DND-41 (cell line): ENCODE data around the gene FRAT1.

Experiments used
- CTCF ChIP-seq: IDR thresholded peaks from 2 replicates; pipeline ENCODE4 v1.5.1; 2012; ENCODE audit warnings: borderline replicate concordance, low read length, moderate library complexity, mild to moderate bottlenecking; ENCODE audit not compliant: poor library complexity, severe bottlenecking; ENCODE audit errors: extremely low read depth
- EZH2 ChIP-seq: IDR thresholded peaks from 3 replicates; pipeline ENCODE4 v1.6.1; 2012; ENCODE audit warnings: borderline replicate concordance, low read depth, mild to moderate bottlenecking, moderate library complexity, low read length, inconsistent platforms; ENCODE audit not compliant: severe bottlenecking

- no peak for TF ChIP-seq CTCF
- TF ChIP-seq EZH2: no peak
Observed at GRCh38 chr10:97314671-97315070, 4.4 kb upstream of the FRAT1 start.
